GM19324 (cell line): ENCODE results near the gene SYT1.
A peak's percentile ranks its signal among the peaks of the same experiment; 100 is the strongest.
"Not testable (repeated sequence)": the region's sequence is repeated elsewhere in the genome, so short reads cannot be mapped to it uniquely, and the experiment has no call there.

ENCODE experiments used
- ATAC-seq: cut with Tn5 transposase; IDR thresholded peaks from one replicate; pipeline ENCODE4 v1.9.1; 2021; ENCODE audit warnings: mild to moderate bottlenecking, moderate library complexity; ENCODE audit not compliant: unreplicated experiment, low FRiP score

The SYT1 gene

DNA sequence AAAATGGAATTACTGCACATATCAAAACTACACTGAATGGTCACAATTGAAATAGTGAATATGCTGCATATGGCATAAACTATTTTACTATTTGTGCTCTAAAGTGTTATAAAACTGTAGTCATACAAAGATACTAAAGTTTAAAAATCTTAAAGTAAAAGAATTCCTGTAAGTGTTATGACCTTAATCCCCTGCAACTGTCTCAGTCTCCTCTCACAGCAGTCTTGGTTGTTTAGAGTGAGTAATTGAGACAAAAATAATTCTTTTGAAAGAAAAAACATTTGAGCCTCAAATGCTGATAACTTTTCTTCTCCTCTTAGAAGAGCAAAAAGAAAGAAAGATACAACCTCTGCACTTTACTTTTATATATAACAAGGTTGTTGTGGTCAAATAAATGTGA lies 99.9 kb downstream of the SYT1 start:
- ATAC-seq: no peak

DNA sequence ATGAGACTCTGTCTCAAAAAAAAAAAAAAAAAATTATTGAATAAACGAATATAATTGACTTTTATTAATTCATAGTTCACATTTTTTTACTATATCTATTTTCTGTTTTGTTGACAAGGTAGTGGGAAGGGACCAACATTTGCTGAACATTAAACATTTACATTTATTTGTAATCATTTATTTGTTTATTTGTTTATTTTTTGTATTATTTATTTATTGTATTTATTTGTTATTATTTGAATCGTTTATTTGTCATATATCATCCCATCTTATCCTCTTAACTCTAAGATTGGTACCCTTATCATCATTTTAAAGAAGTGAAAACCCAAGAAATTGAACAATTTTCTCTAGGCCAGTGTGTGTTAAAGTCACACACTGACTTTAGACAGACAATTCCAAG lies 101.5 kb downstream of the SYT1 start:
- ATAC-seq: no peak

DNA sequence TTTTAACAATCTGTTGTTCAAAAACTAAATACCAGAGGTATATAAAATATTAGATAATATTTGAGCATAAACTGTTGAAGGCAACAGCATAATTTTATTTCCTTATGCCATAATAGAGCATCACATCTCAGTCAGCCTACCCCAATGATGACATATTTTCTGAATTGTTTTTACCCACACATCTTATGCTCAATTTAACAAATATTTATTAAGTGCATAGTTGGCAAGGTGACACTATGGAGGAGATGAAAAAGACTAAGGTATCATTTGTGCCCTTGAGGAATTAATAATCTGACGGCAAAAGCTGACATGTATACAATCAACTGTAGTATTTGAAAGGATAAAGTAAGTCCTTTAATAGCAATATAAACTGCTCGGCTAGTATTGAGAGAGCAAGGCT lies 102.4 kb downstream of the SYT1 start:
- ATAC-seq: no peak

DNA sequence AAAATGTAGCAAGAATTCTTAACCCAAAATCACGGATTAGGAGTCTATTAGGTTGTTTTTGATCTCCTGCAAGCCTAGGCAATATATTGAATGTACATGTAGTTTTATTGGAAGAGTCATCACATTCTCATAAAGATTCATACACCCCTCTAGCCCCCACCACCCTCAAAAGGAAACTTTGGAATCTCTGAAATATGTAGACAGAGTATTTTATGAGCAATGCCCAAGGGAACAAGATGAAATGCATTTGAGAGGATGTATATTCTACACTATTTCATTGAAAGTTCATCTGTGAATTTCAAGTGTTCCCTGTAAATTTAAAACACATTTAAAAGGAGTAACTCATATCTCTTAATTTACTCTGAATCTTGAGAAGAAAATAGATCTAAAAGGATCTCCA lies 103.7 kb downstream of the SYT1 start:
- ATAC-seq: no peak

DNA sequence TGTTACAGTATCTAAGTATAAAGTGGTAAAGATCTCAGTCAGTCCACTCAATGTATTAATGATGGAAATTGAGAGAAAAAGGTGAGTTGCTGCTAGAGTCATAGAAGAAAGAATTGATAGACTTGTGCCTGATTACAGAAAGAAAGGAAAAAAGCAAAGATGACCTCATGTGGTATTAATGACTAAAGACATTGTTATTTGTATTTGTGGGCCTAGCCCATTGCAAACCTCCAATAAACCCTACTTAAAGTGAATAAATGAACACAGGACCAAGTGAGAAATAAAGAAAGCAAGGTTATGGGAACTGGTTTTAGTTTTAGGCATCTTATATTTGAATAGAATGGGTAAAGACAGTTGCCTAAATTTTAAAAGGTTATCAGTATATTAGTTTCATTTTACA lies 105.5 kb downstream of the SYT1 start:
- no peak for ATAC-seq

DNA sequence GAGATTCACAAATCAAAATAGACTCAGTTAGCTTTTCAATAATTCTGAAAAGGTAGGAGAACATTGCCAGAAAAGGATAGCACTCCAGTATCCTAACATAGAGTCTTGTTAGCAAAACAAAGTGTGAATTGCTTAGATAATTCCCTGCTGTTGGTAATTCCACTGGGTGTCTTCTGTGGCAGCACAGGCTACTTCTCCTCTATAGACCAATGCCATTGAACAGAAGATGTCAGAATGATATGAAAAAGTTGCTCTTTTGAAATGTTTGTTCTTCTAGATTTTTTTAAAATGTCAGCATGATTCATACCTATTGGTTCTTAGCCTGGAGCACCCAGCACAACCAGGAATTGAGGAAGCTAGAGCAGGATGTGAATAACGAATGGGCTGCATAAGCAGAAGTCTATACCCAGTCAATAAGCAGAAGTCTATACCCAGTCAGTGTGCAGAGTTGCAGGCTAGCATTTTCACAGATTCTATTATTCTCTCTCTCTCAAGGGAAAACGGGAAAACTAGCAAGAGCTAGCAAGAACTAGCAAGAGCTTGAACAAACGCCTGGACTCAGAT lies 112.8 kb downstream of the SYT1 start:
- ATAC-seq: no peak

DNA sequence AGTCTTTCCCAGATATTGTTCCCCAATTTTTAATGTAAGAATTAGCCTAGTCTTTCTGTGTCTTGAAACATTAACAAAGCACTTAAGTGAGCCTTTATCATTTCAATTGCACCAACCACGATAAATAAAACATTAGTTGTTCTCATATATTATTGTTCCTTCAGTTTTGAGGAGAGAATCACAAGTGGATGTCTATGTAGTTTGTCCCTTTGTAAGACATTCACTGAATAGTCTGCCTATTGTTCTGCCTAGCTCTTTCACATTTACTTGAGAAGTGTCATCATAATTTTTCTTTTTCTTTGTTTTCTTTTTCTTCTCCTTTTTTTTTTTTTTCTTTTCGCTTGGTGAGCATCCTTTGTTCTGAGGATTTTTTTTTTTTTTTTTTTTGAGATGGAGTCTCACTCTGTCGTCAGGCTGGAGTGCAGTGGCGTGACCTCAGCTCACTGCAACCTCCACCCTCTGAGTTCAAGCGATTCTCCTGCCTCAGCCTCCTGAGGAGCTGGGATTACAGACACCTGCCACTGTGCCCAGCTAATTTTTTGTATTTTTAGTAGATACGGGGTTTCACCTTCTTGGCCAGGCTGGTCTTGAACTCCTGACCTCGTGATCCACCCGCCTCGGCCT lies 129.7 kb downstream of the SYT1 start:
- ATAC-seq: no peak

DNA sequence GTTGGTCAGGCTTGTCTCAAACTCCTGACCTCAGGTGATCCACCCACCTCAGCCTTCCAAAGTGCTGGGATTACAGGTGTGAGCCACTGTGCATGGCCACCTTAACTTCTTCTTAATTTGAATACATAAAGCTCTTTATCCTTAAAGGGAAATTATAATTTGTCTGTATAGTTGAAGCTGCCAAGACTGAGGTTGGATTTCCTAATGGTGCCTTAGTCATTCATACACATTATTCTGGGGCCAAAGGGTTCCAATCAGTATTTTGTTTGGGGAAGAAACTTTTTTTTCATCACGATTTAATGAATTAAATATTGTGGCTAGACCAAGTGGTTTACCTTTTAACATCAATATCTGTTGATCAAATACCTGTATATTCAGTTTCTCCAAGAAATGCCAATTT lies 135.9 kb downstream of the SYT1 start:
- ATAC-seq: no peak

DNA sequence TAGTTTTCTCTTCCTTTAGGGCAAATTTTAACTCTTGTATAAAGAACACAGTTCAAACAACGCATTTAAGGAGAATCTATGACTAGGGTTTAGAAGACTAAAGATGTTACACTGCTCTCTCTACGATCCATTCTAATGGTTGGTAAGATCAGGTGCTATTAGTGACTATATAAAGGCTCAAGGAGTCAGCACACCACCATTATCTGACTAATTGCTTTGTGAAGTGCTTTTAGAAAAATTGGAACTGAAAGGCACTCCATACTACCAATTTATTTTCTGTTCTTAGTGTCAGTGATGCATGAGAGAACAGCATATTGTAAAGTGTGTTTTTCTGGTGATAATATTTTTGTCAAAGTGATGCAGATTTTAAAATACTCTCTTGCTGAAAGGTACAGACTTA lies 136.8 kb downstream of the SYT1 start:
- no peak for ATAC-seq

DNA sequence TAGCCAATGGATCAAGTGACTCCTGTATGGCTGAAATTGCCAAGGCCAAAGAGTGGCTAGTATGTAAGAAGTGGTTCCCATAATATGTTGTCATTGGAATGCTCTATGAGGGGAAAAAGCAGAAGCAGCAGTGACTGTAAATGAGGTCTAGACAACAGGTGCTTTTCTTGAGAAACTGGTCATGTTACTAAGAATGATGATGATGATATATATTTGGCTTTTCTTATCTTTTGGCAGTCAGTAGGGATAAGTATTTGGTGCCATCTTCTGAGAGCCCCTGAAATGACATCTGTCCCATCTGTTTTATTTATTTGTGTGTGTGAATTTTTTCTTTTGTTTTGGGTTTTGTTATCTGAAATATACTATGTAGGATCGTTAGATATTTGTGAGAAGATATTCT lies 141.7 kb downstream of the SYT1 start:
- peak; percentile 69 for ATAC-seq

DNA sequence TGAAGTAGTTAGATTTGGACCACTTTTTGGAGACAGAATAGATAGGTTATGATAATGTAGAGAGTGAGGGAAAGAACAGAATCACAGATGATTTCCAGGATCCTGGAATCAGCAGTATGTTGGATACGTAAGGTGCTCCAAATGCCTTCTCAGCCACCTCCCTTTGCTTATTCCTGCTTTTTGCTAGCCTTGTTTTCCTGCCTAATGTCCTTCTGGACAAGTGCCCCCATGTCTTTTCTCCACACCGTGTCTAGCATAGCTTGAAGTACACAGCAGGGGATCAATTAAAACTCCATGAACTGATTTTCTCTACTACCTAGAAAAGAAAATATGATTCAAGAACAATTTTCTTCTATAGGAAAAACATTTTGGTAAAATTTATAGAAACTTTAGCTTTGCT lies 144.0 kb downstream of the SYT1 start:
- no peak for ATAC-seq

DNA sequence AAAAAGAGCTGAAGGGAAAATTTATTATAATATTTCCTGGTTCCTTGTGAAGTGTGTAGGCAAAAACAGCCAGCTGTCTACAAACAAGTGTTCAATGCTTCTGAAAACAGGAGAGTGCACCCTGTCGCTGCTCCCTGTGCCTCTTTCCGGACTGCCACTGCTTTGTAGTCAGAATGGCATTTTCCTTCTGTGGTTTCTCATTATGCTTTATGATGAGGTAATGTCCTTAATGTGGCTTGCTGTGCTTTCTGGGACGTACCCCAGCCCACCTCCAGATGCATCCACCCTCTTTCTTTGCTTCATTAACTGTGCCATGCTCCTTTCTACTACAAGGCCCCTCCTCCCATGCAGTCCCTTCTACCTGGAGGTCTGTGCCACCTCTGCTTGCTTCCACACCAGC lies 148.1 kb downstream of the SYT1 start:
- ATAC-seq: no peak

DNA sequence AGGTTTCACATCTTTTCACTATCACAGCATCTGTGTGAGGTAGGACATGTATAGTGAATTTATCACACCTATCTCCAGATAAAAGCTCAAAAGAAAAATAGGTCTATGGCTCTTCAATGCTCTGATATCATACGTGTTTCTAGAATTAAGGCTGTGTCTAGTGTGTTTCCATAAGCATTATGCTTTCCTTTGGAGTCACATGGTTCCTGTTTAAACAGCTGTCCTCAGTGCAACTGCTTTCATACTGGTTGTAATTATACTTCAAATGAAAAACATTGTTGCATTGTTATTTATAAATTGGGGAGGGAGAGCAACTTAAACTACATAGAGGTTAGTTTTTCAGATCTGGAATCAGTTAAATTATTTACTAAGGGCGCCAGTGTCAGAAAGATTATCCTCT lies 151.6 kb downstream of the SYT1 start:
- ATAC-seq: no peak

DNA sequence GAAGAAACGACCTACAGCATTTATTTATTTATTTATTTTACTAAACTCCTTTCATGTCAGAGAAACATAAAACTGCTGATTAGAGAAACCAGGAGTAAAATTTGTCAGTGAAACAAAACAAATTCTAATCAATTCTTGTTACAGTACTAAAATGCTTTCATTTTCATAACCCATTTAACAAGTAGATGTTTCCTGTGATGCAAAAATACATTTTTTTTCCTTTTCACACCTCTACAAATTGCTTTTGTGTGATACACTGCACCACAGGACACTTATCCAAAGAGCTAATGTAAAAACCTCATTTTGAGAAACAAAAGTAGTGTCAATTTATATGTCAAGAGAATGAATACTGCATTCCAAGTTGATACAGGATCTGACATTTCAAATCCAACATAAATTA lies 155.1 kb downstream of the SYT1 start:
- peak; percentile 87 for ATAC-seq

DNA sequence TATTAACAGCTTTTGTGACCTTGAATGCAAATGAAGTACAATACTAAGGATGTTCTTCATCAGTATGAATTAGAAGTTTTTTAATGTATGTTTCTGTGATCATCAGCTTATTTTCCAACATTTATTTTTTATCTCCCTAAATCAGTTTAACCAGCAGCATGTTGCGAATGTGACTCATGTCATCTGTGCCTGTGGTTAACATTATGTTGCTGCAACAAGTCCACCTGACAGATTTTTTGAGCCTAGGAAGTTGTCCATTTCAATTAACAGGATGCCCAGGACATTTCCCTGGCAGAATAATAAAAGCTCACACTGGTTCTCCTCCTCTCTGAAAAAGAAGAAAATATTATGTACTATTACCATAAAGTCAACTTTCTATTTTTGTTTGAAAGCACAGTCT lies 155.5 kb downstream of the SYT1 start:
- ATAC-seq: peak; percentile 41

DNA sequence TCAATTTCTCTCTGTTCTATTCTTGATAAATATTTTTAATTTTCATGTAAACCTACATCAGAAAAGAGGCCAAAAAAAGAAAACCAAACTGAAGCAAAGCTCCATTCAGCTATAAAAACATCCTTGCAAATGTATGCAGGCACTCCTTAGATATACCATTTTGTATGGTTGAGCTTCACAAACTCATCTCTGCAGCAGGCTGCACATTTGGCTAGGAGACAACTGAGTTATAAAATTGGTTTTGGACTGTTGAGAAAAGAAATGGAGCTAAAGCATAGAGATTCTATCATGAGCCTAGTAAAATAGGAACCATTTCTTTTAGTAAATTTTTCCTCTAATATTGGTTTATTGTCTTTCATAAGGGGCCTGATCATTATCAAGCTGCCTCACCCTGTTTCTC lies 156.4 kb downstream of the SYT1 start:
- ATAC-seq: no peak

DNA sequence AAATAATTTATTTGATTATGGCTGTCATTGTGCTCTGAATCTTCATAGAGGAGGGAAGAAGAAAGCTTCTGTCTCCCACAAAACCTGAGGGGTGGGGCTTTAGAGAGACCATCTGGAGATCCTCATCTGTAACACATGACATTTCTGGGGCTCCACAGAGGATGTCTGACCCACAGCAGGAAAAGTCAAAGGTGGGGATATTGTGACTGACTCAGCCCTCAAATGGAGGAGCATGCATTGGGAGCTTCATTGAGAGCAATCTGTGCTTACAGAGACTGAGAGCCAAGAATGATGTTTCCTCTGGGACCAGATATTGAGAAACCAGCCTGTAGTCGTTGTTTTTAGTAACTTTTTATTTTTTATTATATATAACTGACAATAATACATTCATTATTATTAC lies 158.7 kb downstream of the SYT1 start:
- ATAC-seq: no peak

DNA sequence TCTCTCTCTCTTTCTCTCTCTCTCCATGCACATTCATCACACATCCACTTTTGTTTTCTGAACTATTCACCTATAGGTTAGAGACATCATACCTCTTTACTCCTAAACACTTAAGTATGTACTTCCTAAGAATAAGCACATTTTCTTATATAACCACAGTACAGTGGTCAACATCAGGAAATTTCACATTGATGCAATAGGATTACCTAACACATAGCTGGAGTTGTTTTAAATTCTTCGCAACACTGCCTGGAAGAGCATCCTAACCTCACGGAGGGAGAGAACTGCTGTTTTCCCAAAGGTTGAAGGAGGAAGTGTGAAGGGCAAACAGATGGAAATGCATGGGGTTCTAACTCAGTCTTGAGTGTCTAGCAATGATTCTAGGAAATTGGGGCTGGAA lies 159.2 kb downstream of the SYT1 start:
- no peak for ATAC-seq

DNA sequence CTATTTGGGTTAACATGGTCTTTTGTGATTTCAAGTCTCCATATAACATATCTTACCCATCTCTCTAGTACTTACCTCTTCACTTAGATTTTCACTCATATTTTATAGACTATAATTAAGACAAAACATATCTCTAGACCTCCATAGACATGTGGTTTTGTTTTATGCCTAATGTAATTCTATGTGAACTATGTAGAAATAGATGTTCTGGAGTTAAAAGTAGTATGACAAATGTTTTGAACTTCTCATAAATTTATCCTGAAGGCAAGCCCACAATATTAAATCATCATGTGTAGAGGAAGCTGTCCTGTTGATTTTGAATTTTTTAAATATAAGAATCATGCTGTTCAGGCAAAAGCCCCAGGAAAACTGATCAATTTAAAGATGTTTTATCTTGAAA lies 169.2 kb downstream of the SYT1 start:
- no peak for ATAC-seq

DNA sequence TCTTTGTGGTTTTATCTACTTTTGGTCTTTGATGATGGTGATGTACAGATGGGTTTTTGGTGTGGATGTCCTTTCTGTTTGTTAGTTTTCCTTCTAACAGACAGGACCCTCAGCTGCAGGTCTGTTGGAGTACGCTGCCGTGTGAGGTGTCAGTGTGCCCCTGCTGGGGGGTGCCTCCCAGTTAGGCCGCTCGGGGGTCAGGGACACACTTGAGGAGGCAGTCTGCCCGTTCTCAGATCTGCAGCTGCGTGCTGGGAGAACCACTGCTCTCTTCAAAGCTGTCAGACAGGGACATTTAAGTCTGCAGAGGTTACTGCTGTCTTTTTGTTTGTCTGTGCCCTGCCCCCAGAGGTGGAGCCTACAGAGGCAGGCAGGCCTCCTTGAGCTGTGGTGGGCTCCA lies 180.2 kb downstream of the SYT1 start:
- not testable (repeated sequence) for ATAC-seq

DNA sequence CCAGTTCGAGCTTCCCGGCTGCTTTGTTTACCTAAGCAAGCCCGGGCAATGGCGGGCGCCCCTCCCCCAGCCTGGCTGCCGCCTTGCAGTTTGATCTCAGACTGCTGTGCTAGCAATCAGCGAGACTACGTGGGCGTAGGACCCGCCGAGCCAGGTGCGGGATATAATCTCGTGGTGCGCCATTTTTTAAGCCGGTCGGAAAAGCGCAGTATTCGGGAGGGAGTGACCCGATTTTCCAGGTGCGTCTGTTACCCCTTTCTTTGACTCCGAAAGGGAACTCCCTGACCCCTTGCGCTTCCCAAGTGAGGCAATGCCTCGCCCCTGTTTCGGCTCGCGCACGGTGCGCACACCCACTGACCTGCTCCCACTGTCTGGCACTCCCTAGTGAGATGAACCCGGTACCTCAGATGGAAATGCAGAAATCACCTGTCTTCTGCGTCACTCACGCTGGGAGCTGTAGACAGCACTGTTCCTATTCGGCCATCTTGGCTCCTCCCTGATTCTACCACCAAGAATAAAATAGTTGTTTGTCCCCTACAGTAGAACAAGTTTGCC lies 180.7 kb downstream of the SYT1 start:
- not testable (repeated sequence) for ATAC-seq

DNA sequence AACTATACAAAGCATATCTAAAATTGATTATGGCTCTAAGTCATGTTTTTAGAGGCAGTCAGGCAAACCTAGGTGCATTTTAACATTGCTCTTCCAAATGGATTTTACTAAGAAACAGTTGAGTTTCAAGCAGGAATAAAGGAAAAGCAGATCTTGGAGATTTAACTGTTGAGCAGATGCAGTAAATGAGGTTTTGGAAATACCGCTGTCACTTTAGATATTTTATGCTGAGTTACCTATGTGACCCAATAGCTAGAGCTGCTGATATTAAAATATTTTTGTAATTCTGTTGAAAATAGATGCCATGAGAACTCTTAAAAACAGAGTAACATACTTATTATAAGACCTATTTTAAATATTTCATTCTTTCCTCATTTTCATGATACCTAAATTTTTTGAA lies 181.4 kb downstream of the SYT1 start:
- ATAC-seq: no peak

DNA sequence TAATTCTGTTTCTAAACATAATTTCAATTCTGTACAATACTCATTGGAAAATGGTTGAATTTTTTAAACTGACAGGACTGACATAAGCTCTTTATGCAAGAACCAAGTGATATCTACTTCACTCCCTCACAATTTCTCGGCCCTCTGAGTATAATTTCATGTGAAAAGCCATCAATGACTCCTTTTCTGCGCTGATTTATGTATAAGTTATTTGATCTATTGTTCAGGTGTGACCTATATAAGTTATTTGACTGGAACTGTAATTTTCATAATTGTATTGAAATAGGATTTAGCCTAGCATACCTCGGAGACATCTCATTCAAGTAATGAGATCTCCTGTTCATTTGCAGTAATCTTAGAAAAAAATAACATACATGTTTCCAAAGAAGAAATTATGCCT lies 184.4 kb downstream of the SYT1 start:
- no peak for ATAC-seq
